SHP77 treated with DMSO at 0.1 percent for 48 hours (cell line): ENCODE measurements around the gene YIF1A.

Source experiments
- DNase-seq: peaks from one replicate; lab custom pipeline; 2025; lab: John Stamatoyannopoulos, UW

Gene YIF1A

DNA sequence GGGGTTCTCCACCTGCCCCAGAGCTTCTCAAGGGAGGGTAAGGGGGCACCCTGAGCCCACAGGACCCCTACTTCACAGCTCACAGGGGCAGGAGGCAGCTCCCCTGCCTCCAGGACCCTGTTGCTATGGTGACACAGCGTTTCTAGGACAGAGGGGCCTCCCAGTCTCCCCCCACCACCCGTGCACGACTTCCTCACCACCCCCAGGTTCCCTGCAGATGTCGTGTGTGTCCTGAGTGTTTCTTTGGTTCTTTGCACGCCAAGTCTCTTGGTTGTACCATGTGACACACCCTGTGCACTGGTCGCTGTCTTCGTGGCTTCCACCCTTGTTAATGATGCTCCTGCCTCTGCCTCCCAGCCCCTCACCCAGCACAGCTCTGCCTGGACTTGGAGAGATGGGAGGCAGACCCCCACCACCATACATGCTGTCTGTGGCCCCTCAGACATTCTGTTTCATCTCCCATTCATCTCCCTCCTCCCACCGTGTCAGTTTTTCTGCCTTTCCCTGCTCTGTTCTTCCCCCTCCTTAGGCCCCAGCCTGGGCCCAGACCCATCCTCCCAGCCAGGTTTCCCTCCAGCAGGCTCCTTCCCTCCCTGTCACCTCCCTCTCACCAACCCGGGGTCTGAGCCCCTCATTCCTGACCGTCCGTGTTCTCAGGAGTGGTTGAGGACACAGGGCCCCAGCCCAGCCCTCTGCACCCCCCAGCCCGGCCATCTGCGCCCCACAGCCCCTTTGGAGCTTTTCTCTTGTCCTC is 45.0 kb downstream of the YIF1A start:
- DNase-seq = no peak

DNA sequence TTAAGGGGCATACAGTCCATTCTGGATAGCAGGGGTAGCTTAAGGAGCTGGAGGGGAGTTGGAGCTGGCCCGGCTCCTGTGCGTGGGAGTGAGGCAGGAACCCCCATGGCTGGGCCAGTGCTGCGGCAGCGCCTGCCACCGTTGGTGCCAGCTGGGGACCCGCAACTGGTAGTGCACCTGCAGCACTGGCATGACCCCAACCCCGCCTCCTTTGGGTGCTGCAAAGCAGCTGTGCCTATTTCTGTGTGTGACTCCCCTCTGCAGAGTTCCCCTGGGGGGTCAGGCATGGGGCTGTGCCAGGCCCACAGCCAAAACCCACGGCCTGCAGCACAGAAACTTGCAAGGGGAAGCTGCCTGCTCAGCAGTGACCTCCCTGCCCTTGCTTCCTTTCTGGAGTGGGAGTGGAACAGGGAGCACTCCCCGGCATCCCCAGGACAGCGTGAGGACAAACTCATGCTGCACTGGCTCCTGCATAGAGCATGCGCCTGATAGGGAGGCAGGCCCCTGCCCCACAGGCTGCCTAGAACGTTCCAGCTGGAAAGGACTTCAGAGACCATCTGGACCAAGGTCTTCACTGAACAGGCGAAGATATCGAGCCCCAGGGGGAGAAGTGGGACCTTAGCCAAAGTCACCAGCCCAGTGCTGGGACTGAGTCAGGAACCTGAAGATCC is 46.7 kb downstream of the YIF1A start:
- no peak for DNase-seq

- no peak for DNase-seq
Observed at GRCh38 chr11:66240781-66241136, 48.2 kb downstream of the YIF1A start.

GRCh38 chr11:66239998-66240780 is 48.8 kb downstream of the YIF1A start:
- no peak for DNase-seq

GRCh38 chr11:66239511-66239910 is 49.4 kb downstream of the YIF1A start:
- DNase-seq = no peak

- no peak for DNase-seq
Observed at GRCh38 chr11:66238786-66239413, 50.0 kb downstream of the YIF1A start.

DNA sequence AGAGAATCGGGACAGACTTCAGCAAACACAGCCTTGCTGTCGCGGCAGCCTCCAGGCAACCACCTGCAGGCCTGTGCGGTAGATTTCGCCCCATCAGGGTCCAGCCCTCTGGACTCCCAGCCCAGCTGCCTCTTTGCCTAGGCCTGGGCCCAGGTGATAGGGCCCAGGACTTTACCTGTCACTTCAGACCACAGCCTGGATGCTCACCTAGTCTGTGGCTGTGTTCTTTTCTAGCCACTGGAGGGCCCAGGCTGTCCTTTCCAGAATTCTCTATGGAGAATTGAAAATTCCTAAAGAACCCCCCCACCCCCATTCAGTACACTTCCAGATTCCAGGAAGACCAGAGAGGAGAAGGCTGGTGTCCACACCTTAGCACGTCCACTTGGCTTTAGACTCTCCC is 51.1 kb downstream of the YIF1A start:
- DNase-seq = no peak

DNA sequence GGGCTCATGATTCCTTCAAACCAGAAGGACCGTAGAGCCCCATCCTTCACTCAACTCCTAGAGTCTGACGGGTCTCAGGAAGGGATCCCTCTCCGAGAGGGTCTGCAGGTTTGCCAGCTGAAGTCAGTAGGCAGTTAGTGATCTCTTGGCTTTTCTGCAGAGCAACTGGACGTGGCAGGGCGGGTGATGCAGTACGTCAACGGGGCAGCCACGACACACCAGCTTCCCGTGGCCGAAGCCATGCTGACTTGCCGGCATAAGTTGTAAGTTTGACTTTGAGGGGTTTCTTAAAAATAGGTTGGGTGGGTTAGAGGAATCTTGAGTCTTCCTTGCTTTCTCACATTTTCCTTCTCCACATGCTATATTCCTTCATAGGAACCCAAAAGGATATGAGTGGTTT is 53.8 kb downstream of the YIF1A start:
- DNase-seq = no peak
